NCI-H1436 treated with DMSO at 0.1 percent for 48 hours (cell line): ENCODE results near the gene C11orf91.
"Not testable (repeated sequence)": the region's sequence is repeated elsewhere in the genome, so short reads cannot be mapped to it uniquely, and the experiment has no call there.

Source experiments
- DNase-seq: peaks from one replicate; lab custom pipeline; 2025; lab: John Stamatoyannopoulos, UW

C11orf91 gene

DNA sequence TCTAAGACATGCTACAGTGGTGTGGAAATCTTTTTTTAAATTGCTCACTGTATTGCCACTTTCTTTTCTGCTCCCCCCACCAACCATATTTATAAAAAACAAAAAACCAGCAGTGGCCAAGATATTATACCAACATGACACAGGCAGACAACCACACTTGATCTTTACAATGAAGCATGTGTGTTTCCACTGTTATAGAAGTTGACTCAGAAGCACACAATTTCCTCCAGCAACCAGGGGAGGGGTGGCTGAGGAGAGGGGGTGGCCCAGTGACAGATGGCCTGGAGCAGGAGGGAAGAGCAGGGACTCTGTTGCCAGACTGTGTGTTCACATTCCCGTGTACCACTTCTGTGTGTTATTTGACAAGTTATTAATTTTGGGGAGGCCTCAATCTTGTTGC lies 20.8 kb upstream of the C11orf91 start:
- DNase-seq, result no peak

DNA sequence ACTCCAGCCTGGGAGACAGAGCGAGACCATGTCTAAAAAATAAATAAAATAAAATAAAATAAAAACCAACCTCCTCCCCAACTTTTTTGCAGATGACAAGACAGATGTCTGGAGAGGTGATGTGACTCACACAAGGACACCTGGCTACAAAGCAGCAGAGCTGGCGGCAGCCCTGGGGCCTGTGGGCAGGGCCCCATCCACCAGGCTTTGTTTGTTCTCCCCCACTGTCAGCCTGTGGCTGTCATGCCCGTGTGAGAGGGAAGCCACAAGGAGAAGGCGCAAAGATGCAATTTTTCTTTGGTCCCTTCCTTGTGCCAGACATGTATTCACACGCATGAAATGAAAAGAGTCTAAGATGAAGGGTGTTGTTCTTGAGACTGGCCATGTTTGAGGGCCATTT lies 19.0 kb upstream of the C11orf91 start:
- no peak for DNase-seq

DNA sequence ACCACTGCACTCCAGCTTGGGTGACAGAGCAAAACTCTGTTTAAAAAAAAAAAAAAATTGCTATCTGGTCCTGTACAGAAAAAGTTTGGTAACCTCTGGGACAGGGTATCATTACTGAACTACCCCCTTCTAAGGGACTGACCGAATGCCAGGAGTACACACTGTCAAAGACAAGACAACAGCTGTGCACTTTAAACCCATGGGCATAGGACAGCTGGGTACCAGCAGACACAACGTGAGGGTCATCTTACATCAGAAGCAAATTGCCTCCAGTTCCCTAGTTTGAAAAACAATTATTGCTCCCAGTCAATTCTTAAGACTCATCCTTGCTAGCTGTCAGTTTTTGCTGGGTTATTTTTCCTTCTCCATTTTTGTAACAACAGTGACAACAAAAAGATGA lies 17.8 kb upstream of the C11orf91 start:
- DNase-seq, result no peak

DNA sequence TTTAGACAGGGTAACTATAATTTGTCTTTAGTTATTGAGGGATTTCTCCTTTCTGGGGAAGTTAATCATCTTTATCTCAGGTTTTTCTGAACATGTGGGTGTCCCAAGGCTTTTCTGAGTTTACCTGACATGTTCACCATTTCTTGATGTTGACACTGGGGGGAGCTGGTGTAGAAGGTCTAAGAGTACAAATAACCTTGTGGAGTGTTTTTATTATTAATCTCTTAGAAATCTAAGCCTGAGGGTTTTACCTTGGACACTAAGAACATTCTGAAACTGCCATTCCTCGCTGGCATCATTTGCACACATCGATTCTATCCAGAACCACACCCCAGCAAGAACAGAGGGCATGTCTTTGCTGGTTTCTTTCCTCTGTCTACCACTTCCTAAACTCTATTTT lies 15.6 kb upstream of the C11orf91 start:
- DNase-seq, result no peak

DNA sequence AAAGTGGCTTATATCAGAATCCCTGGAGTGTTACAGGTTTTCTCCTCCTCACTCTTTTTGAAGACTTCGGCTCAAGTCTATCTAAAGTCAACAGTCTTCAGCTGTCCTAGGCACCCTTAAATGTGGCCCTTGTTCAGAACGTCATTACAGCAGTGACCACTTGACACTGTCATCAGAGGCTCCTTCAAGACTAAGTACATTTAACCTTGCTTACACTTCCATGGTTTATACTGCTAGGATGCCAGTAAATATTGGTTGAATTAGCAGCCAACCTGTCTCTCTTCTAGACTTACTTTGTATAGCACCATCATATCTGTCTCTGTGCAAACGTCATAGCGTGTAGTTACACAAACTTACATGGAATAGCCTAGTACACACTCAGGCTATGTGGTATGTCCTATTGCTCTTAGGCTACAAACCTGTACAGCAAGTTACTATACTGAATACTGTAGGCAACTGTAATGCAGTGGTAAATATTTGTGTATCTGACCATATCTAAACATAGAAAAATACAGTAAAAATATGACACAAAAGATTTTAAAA lies 13.3 kb upstream of the C11orf91 start:
- DNase-seq, result no peak

DNA sequence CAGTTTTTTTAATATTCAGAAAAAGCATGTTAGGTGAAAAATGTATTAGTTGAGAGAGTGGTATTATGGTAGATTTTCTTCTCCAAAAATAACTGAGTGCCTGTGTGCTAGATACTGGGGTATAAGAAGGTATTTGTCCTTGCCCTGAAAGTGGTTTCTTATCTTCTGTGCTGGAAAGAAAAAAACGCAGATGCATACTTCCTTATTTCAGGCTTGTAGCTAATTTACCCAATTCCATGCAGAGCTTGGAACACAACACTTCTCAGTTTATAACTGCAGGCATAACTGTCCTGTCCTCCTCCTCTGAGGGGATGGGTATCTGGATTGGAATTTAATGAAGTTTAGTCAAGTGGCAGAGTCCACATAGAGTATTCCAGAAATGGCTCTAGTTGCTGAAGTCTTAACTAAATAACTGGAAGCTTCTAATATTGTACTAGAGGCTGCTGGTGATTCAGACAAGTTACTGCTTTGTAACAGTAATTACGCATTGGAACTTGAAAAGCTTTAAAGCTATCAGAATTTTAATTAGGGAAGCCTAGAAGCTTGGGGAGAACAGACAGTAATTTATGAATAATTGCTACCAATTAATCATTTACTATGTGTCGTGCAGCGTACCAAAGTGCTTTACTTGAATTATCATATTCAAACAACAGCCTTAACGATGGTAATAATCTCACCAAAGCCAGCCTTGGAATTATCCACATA lies 12.7 kb upstream of the C11orf91 start:
- DNase-seq, result no peak

DNA sequence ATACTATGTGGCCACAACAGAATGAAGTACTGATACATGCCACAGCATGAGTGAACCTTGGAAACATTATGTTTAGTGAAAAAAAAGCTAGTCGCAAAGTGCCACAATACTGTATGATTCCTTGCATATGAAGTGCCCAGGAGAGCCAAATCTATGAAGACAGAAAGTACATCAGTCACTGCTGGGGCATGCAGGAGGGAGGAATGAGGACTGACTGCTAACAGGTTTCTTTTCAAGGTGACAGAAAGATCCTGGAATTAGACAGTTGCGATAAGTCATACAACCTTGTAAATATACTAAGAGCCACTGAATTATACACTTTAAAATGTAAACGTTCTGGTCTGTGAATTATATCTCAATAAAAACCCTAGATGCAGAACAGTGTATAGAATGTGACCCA lies 11.8 kb upstream of the C11orf91 start:
- DNase-seq, result no peak

DNA sequence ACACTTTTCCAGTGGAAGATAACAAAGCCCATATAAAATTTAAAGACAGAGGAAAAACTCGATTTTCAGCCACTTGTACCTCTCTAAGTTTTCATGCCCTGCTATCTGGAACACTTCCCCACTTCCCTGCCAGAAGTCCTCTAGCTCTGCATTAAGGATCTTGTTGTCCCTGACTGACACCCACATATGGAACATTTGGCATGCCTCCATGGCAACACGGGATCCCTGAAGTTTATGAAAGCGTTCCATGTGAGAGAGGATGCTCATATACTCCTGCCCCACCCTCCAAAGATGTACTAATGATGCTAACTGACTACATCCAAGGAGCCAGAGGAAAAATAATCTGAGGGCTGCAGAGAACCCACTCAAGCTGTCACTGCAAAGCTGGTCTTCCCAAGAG lies 8.8 kb upstream of the C11orf91 start:
- DNase-seq, result no peak

DNA sequence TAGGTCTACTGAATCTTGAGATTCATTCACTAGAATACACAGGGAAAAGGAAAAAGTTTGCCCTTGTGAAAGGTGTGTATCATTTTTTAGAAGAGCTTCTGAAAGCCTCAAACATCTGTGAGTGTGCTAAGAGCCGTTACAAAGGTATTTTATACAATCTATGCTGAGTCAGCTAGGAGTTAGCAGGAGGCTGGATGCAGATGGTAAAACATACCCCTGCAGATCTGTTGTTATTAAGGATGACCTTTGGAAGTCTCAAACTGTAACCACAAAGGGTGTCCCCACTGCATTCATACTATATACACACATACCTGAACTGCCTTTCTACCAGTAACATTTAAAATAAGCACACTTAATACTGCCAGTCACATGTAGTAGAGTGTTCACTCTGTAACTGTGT lies 8.4 kb upstream of the C11orf91 start:
- no peak for DNase-seq

DNA sequence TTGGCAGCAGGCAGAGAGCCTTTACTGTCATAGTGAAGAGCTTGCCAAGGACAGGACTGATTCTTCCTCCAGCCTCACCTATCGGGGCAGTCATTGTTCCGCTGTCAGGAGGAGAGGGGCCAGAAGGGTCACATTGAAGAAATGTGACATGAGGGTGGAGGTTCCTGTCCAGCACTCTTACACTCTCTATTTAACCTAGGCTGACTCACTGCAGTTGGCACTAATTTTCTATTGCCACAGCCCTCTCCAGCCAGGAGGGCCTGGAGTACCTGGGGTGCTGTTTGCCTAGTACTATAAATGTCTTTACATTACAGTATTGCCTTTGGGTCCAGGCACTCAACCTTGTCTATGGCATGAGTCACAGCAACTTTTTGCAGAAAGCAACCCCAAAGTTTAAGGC lies 7.2 kb upstream of the C11orf91 start:
- not testable (repeated sequence) for DNase-seq

DNA sequence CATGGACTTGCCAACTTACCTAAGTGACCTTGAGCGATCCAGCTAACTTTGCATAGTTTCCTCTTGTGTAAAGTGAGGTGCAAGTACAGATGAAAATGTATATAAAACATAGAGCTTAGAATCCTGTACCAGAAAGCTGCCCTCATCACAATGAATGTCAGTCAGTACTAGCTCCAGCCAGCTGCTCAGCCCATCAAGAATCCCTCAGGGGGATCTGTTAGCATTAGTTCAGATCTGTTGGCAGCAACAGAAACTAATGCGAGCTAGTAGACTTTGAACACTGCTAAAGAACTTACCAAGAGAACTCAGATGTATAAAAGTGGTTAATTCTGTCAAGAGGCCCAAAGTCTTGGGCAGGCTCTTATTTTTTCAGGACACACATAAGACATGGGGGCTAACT lies 6.3 kb upstream of the C11orf91 start:
- DNase-seq, result no peak

DNA sequence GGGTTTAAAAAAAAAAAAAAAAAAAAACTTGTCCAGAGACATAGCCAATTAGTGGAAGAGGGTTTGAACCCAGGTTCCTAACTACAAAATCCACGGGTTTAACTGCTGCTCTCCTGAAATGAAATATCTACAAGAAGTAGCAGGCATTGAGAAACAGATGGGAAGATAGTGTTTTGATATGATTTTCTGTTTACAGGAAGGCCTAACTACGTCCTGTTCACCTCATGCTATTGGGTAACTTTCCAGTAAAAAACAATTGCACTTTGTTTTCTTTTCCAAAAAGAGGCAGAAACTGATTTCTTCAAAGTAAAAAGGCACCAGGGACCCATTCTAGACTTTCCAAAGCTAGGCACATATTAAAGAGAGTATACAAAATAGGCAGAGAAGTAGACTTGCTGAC lies 5.9 kb upstream of the C11orf91 start:
- no peak for DNase-seq

DNA sequence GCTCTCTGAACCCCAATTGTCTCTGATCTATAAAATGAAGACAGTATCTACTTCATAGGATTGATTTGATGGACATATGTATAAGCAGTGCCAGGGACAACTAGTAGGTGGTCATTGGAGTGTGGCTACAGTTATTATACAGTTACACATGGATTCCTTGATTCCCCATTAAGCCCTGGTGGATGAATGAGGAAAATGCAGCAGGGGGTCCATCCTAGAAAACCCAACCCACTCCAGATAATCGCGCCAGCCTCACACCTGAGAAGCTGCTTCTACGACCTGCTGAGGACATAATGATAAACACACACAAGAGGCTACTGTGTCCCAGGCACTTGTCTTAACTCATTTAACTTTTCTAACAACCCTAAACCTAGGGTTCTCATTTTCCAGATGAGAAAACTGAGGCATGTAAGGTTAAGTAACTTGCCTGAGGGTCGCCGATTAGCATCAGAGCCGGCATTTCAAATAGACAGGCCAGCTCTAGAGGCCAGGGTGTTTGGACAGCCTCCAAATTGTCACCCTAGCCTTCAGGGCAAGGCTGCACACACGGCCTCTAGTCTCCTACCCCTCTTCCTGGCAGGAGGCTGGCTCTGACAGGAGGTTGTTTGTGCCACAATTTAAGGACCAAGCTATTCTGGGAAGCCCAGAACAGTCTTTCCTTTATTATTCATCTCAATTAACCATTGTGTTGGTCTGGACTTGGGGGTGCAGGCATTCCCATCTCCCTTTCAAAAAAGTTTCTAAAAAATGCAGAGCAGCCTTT lies 3.8 kb upstream of the C11orf91 start:
- DNase-seq, result no peak

DNA sequence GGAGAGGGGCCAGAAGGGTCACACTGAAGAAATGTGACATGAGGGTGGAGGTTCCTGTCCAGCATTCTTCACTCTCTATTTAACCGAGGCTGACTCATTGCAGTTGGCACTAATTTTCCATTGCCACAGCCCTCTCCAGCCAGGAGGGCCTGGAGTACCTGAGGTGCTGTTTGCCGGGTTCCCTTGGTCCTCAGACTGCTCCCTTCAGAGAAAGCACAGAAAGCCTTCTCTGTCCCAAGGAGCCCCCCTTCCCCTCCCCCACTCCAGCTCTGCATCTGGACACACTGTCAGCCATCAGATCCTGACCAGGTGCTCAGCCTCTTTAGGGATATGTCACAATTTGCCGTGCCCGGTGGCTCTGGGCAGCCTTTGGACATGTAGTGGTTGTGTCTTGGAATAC lies 3.2 kb upstream of the C11orf91 start:
- no peak for DNase-seq

DNA sequence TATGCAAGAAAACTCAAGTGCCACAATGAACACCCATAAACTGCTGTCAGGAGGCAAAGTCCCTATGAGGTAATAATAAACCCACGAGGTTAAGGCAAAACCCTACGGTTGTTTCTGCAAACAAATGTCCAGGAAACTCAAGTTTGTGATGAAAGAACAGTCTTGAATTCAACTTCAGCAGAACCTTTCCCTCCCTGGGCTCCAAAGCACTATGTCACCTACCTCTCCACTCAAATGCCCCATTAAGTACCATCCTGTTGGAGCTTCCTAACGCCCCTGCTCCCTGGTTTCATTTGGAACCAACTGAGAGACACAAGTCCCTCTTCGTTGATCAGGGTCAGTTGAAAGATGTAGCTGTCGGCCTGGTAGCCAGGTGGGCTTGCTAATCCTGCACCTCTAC lies 2.6 kb upstream of the C11orf91 start:
- no peak for DNase-seq

DNA sequence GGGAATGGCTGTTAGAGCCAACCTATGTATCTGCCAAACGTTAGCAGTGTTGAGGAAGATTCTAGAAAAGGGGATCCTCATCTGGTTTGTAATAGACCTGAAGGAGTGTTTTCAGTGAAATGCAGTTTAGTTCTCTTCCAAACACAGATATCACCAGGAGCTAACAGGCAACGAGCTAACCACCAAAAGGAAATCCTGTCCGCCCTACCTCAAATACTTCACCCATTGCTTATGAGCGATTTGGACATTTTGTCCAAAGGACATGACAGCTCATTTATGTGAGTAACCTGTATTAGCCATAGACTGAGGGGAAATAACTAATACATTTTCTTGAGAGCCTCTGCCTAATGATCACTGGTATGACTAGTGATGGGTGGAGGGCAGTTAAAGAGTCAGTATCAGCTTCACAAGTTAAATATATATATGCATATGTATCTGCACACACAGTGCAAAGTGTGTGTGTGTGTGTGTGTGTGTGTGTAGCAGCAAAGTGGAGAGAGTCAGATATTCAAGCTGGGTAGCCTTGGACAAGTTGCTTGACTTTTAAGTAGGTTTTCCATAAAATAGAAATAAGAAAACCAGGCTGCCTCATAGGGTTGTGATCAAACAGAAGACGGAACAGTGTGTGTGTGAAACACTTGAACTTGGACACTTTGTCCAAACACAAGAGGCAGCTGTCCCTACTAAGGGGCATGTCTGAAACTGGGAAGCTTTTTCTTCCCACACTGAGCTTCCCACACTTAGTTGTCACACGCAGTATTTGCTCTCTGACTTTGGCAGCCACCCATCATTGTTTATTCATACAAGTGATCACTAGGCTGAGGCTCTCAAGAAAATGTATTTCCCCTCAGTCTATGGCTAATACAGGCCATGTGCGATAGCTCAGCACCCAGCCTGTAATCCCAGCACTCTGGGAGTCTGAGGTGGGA lies 940 bp upstream of the C11orf91 start:
- DNase-seq, result no peak

DNA sequence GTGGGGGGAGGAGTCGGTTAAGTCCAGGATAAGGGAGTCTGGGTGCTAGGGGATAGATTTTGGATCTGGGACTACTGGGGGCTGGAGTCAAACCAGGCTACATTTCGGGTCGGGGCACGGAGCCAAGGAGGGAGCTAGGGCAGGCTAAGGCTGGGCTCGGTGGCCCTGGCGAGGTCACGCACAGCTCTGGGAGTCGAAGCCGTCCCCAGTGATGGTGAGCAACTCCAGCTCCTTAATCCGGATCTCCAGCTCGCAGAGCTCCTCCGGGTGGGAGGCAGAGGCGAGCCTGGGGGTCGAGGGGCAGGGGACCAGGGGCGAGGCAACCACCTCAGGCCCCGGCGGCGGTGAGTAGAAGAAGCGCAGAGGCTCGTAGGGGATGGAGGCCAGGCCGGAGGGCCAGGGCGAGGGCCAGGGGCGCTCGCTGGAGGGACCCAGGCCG lies 544 bp downstream of the C11orf91 start:
- no peak for DNase-seq

DNA sequence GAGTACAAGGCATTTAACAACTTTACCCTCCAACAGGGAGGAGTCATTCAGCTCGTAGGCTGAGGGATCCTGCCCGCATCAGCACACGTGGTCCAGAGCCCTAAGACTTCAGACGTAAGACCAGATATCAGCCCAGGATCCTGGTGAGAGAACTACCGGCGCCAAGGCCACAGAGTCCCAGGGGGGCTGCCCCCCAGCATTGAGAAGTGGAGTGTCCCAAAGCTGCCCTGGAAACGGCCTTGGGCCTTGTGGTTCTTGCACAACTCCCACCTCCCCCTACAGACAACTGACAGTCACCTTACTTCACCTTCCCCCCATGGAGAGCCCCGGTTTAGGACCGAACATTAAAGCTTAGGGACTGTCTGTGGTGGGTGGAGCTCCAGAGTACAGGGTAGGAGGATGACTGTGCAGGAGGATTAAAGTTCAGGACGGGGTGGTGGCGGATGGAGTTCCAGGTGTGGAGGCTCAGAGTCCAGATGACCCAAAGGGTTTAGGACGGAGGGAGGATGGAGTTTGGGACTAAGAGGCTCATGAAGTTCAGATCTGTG lies 1.0 kb downstream of the C11orf91 start:
- no peak for DNase-seq

DNA sequence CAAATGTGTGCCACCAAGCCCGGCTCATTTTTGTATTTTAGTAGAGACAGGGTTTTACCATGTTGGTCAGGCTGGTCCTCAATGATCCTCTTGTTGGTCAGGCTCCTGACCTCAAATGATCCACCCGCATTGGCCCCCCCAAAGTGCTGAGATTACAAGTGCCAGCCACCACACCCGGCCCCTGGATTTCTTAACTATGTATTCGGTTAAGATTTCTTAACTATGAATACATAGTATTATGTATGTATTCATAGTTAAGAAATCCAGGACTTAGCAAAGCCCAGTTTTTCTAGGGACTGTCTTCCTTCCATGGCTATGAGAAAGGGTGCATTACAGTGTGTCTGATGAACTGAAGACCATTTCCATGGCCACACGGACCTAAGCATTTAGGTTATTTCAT lies 1.7 kb downstream of the C11orf91 start:
- no peak for DNase-seq

DNA sequence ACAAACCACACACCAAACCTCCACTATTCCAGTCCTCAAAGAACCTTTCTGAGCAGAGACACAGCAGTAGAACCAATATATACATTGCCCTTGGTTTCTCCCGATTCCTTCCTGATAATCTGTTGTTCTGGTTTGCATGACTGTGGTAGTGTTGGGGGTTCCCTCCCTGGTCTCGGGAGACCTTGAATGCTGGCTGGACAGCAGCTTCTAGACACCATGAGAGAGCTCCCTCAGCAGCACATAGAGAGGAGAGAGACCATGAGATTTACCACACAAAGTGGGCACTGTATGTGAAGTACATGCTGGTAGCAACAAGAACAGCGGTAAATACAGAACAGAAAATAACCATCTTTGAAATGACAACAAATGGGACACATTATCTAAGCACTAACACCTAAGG lies 2.6 kb downstream of the C11orf91 start:
- DNase-seq, result no peak

DNA sequence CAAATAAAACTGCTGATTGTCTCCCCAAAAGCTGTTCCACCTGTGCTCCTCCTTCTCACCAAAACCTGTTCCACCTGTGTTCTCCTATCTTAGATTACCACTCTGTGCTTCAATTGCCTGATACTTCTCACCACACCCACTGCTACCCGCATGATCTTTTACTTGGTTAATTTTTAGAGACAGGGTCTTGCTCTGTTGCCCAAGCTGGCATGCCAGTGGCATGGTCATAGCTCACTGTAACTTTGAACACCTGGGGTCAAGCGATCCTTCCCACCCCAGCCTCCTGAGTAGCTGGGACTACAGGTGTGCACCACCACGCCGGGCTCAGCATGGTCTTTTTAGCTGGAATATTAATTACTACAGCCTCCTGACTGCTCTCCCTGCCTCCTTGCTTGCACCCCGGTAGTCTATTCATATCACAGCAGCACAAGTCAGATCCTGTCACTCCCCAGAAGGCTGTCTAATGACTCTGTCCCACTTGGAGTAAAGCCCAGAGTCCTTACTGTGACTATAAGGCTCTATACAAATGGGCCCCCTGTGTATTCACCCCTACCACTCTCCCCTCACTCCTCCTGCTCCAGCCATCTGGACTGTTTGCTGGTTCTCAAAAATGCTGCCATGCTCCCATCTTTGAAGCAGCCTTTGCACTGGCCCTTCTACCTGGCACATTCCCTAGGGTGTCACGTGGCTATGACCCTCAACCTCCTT lies 3.5 kb downstream of the C11orf91 start:
- no peak for DNase-seq
